HT1080 (cell line): ENCODE results near the gene OR9A4. TPM values are rescaled to one million over a fixed set of nuclear protein-coding genes. Genes with fewer than 3 reads are reported as not detected.
"Not testable (repeated sequence)": the region's sequence is repeated elsewhere in the genome, so short reads cannot be mapped to it uniquely, and the experiment has no call there.

Experiments used
- DNase-seq: peaks from one replicate; pipeline ENCODE4 v3.0.0-alpha.2; 2015; ENCODE audit warnings: low read depth
- polyA plus RNA-seq, 2 experiments: library from polyadenylated mRNA; depleted of rRNA; stranded (reverse); fragments of >200 nt; gene quantifications; 2 replicates each; pipeline ENCODE4 v1.2.3, GENCODE V29; 2015
- total RNA-seq: library from RNA; depleted of rRNA; stranded (reverse); fragments of >200 nt; shearing (Covaris generic); gene quantifications from 2 replicates; pipeline ENCODE4 v1.2.3, GENCODE V29; 2014; rRNA removed

OR9A4 gene
- total RNA-seq = not detected in 2 replicates
- not detected in 2 replicates for polyA plus RNA-seq (2015; cell fraction: cytosol; rRNA removed)
- polyA plus RNA-seq (2015; cell fraction: nucleus; rRNA removed) = not detected in 2 replicates

- no peak for DNase-seq
These were observed at the start of gene OR9A4 for GRCh38 chr7:141916099-141916498. Gene OR9A4, plus strand, starts transcription at chr7:141916399. Its CDS starts 2,477 bp downstream, at chr7:141918876.

GRCh38 chr7:141866974-141867373, 49.2 kb upstream of the OR9A4 start:
- peak; percentile 49 for DNase-seq

- no peak for DNase-seq
These were observed 43.3 kb upstream of the OR9A4 start for GRCh38 chr7:141872931-141873330.

GRCh38 chr7:141874787-141875186, 41.4 kb upstream of the OR9A4 start:
- no peak for DNase-seq

- DNase-seq = no peak
These were observed 40.7 kb upstream of the OR9A4 start for GRCh38 chr7:141875453-141875852.

- no peak for DNase-seq
These were observed 39.8 kb upstream of the OR9A4 start for GRCh38 chr7:141876371-141876770.

- DNase-seq = no peak
These were observed 38.8 kb upstream of the OR9A4 start for GRCh38 chr7:141877365-141877764.

GRCh38 chr7:141880960-141881359, 35.2 kb upstream of the OR9A4 start:
- no peak for DNase-seq

- peak; percentile 24 for DNase-seq
These were observed 31.5 kb upstream of the OR9A4 start for GRCh38 chr7:141884539-141885225.

- DNase-seq = no peak
These were observed 26.9 kb upstream of the OR9A4 start for GRCh38 chr7:141889321-141889720.

- DNase-seq = no peak
These were observed 24.9 kb upstream of the OR9A4 start for GRCh38 chr7:141891336-141891735.

- DNase-seq = not testable (repeated sequence)
These were observed 16.8 kb upstream of the OR9A4 start for GRCh38 chr7:141899366-141899765.

- peak; percentile 28 for DNase-seq
These were observed 9.9 kb upstream of the OR9A4 start for GRCh38 chr7:141906285-141906684.

GRCh38 chr7:141911391-141911790, 4.8 kb upstream of the OR9A4 start:
- no peak for DNase-seq

GRCh38 chr7:141915565-141915964, 634 bp upstream of the OR9A4 start:
- DNase-seq = peak; percentile 41

GRCh38 chr7:141920281-141920680, 4.1 kb downstream of the OR9A4 start:
- DNase-seq = no peak

- DNase-seq = no peak
These were observed 12.1 kb downstream of the OR9A4 start for GRCh38 chr7:141928146-141928844.

GRCh38 chr7:141928845-141929195, 12.6 kb downstream of the OR9A4 start:
- no peak for DNase-seq

GRCh38 chr7:141930211-141930610, 14.0 kb downstream of the OR9A4 start:
- DNase-seq = no peak

- DNase-seq = no peak
These were observed 24.9 kb downstream of the OR9A4 start for GRCh38 chr7:141941075-141941474.

- no peak for DNase-seq
These were observed 27.6 kb downstream of the OR9A4 start for GRCh38 chr7:141943846-141944245.

- DNase-seq = no peak
These were observed 28.6 kb downstream of the OR9A4 start for GRCh38 chr7:141944811-141945210.

- peak; percentile 81 for DNase-seq
These were observed 29.2 kb downstream of the OR9A4 start for GRCh38 chr7:141945356-141945755.
